Measurements from ENCODE around the gene NCSTN.

GRCh38 chr1:160400646-160401486, 57.7 kb downstream of the NCSTN start:
- no peak for TF ChIP-seq POLR2A (IDR thresholded peaks at IDR 0.05; ENCODE audit: low read length)
- no peak for TF ChIP-seq GATA1 (IDR thresholded peaks at IDR 0.05; ENCODE audit: low read depth, low read length)
